K562 (cell line): ENCODE results near the gene ATP5PO.

ENCODE experiments used
- ASH1L ChIP-seq: fragments of 450-650 bp; IDR thresholded peaks from 2 replicates; pipeline ENCODE4 v1.6.1; 2018; ENCODE audit warnings: borderline replicate concordance, mild to moderate bottlenecking, low read depth; ENCODE audit not compliant: partially characterized antibody
- CTCF ChIP-seq, 3 experiments: IDR thresholded peaks in 2 of 3; conservative IDR thresholded peaks in 1 of 3; 2 replicates each; pipeline ENCODE4 v1.5.1; 2011 to 2012; ENCODE audit warnings: low read length in 3 of 3, mild to moderate bottlenecking in 3 of 3, control low read depth in 2 of 3, improper control_type of control experiment in 1 of 3, inconsistent platforms in 1 of 3, low read depth in 1 of 3, mixed read lengths in 1 of 3, moderate library complexity in 1 of 3; ENCODE audit not compliant: insufficient read depth in 2 of 3
- ELK1 ChIP-seq: sonication (generic); formaldehyde crosslinking; IDR thresholded peaks from 2 replicates; pipeline ENCODE4 v1.8.1; 2022; ENCODE audit warnings: missing genetic modification reagents
- EZH2 ChIP-seq: IDR thresholded peaks from 2 replicates; pipeline ENCODE4 v1.6.1; 2012; ENCODE audit warnings: low read depth, mild to moderate bottlenecking, inconsistent platforms, low read length, borderline replicate concordance
- JUND ChIP-seq, 2 experiments: IDR thresholded peaks; 2 replicates in 1 of 2; 3 replicates in 1 of 2; pipeline ENCODE4 v1.6.1; 2011; ENCODE audit warnings: borderline replicate concordance in 2 of 2, low read depth in 2 of 2, low read length in 2 of 2, improper control_type of control experiment in 1 of 2, missing biosample characterization in 1 of 2, missing genetic modification characterization in 1 of 2, missing genetic modification reagents in 1 of 2
- MTA2 ChIP-seq: fragments of 450-650 bp; IDR thresholded peaks from 2 replicates; pipeline ENCODE4 v1.6.1; 2016; ENCODE audit warnings: low read depth
- NFIC ChIP-seq: fragments of 450-650 bp; IDR thresholded peaks from 2 replicates; pipeline ENCODE4 v1.6.1; 2017; ENCODE audit warnings: mild to moderate bottlenecking, inconsistent platforms
- POLR2A ChIP-seq: fragments of 450-650 bp; conservative IDR thresholded peaks from 2 replicates; pipeline ENCODE4 v1.6.1; 2016
- RFX5 ChIP-seq: IDR thresholded peaks from 2 replicates; pipeline ENCODE4 v1.6.1; 2011; ENCODE audit warnings: low read depth, mild to moderate bottlenecking, improper control_type of control experiment, low read length
- ZNF512 ChIP-seq: IDR thresholded peaks from 2 replicates; pipeline ENCODE4 v1.6.1; 2016; ENCODE audit warnings: missing genetic modification characterization, missing compliant biosample characterization

GRCh38 chr21:33871171-33871570 lies 44.4 kb downstream of the ATP5PO start:
- TF ChIP-seq MTA2, result no peak
- TF ChIP-seq POLR2A, result no peak
- TF ChIP-seq RFX5, result no peak
- TF ChIP-seq ELK1, result no peak
- TF ChIP-seq CTCF (IDR thresholded peaks at IDR 0.05 in 2 of 3, conservative IDR thresholded peaks at IDR 0.05 in 1 of 3; ENCODE audit: insufficient read depth in 2 of 3, low read depth in 1 of 3, low read length in 3 of 3), result no peak
- no peak for TF ChIP-seq JUND (IDR thresholded peaks at IDR 0.05; ENCODE audit: borderline replicate concordance, low read depth, low read length)
- no peak for TF ChIP-seq JUND (tag; IDR thresholded peaks at IDR 0.05; ENCODE audit: borderline replicate concordance, low read depth, low read length)
- TF ChIP-seq EZH2, result no peak
- TF ChIP-seq ZNF512 (tag), result peak; percentile 46
- TF ChIP-seq ASH1L, result no peak
- no peak for TF ChIP-seq NFIC
